Keratinocyte (primary cell): ENCODE data around the gene CCDC170. TPM values are rescaled to one million over a fixed set of nuclear protein-coding genes. Genes with fewer than 3 reads are reported as not detected.

Experiments used
- DNase-seq: peaks from one replicate; pipeline ENCODE4 v3.0.0-alpha.2; 2011; ENCODE audit warnings: low read depth, missing footprints, low spot score
- FAIRE-seq: peaks from 2 replicates; lab custom pipeline; 2011; peaks lifted over from hg19 to GRCh38; lab: Jason Lieb, UNC
- H2AFZ ChIP-seq: 2 replicates; pipeline ENCODE4 v1.6.0; 2012; ENCODE audit warnings: low read length, control low read depth, inconsistent platforms; ENCODE audit not compliant: control insufficient read depth
- H3K27ac ChIP-seq: 2 replicates; pipeline ENCODE4 v1.5.1; 2011; ENCODE audit warnings: low read length; ENCODE audit not compliant: control insufficient read depth, insufficient read depth
- H3K27me3 ChIP-seq: 3 replicates; pipeline ENCODE4 v1.6.0; 2011; ENCODE audit warnings: low read length; ENCODE audit not compliant: control insufficient read depth, insufficient read depth; ENCODE audit errors: extremely low read depth
- H3K36me3 ChIP-seq, 2 experiments: 2 replicates in 1 of 2; 3 replicates in 1 of 2; pipeline ENCODE4 v1.5.1; 2011; ENCODE audit warnings: low read length in 2 of 2, mild to moderate bottlenecking in 1 of 2; ENCODE audit not compliant: control insufficient read depth in 2 of 2, insufficient read depth in 2 of 2; ENCODE audit errors: extremely low read depth in 1 of 2
- H3K4me1 ChIP-seq: 3 replicates; pipeline ENCODE4 v1.5.1; 2011; ENCODE audit warnings: low read length; ENCODE audit not compliant: control insufficient read depth, insufficient read depth; ENCODE audit errors: extremely low read depth
- H3K4me2 ChIP-seq: 3 replicates; pipeline ENCODE4 v1.6.0; 2011; ENCODE audit warnings: low read depth, low read length; ENCODE audit not compliant: control insufficient read depth, insufficient read depth; ENCODE audit errors: extremely low read depth
- H3K4me3 ChIP-seq, 3 experiments: fragments of 200-600 bp in 1 of 3; sonication (generic) in 1 of 3; 2 replicates in 2 of 3; 3 replicates in 1 of 3; pipeline ENCODE4 v1.5.1; 2011 to 2016; ENCODE audit warnings: low read length in 3 of 3, mild to moderate bottlenecking in 3 of 3, control low read depth in 2 of 3, inconsistent platforms in 1 of 3, low read depth in 1 of 3, mixed read lengths in 1 of 3, mixed run types in 1 of 3, moderate library complexity in 1 of 3; ENCODE audit not compliant: control insufficient read depth in 2 of 3, insufficient read depth in 2 of 3; ENCODE audit errors: extremely low read depth in 1 of 3
- H3K79me2 ChIP-seq: 2 replicates; pipeline ENCODE4 v1.6.0; 2012; ENCODE audit warnings: low read length; ENCODE audit not compliant: control insufficient read depth, insufficient read depth
- H3K9ac ChIP-seq: 3 replicates; pipeline ENCODE4 v1.6.0; 2011; ENCODE audit warnings: low read length; ENCODE audit not compliant: control insufficient read depth, insufficient read depth; ENCODE audit errors: extremely low read depth
- H3K9me1 ChIP-seq: 3 replicates; pipeline ENCODE4 v1.6.0; 2011; ENCODE audit warnings: low read length; ENCODE audit not compliant: control insufficient read depth, insufficient read depth; ENCODE audit errors: extremely low read depth
- H3K9me3 ChIP-seq: 2 replicates; pipeline ENCODE4 v1.5.1; 2012; ENCODE audit warnings: low read depth, low read length; ENCODE audit not compliant: control insufficient read depth
- H4K20me1 ChIP-seq: 3 replicates; pipeline ENCODE4 v1.6.0; 2011; ENCODE audit warnings: low read length; ENCODE audit not compliant: control insufficient read depth, insufficient read depth; ENCODE audit errors: extremely low read depth
- CTCF ChIP-seq, 3 experiments: IDR thresholded peaks in 1 of 3; conservative IDR thresholded peaks in 1 of 3; optimal IDR thresholded peaks in 1 of 3; 2 replicates in 2 of 3; 3 replicates in 1 of 3; pipeline versions ENCODE3 to v1.5.1; 2011; ENCODE audit warnings: low read length in 3 of 3, mild to moderate bottlenecking in 3 of 3, moderate library complexity in 2 of 3, control low read depth in 1 of 3, inconsistent platforms in 1 of 3; ENCODE audit not compliant: insufficient read depth in 2 of 3; ENCODE audit errors: extremely low read depth in 1 of 3
- EZH2 ChIP-seq: IDR thresholded peaks from one replicate; pipeline ENCODE4 v1.6.1; 2012; ENCODE audit warnings: inconsistent platforms, mild to moderate bottlenecking, low read length, moderate library complexity
- dilution Hi-C: fragments of 300-500 bp; cut with MboI; formaldehyde crosslinking; loops from one replicate; pipeline ENCODE4 v1.7.0; 2020; ENCODE audit warnings: low sequenced_read_pairs; ENCODE audit not compliant: extremely low pct_ligation_motif_present
- polyA minus RNA-seq, 3 experiments: library from RNA; depleted of rRNA, polyadenylated mRNA; stranded (reverse); fragments of >200 nt; gene quantifications; 1 replicate in 1 of 3; 2 replicates in 1 of 3; 3 replicates in 1 of 3; pipeline ENCODE4 v1.2.3, GENCODE V29; 2011
- polyA plus RNA-seq, 5 experiments: library from polyadenylated mRNA; depleted of rRNA in 3 of 5; stranded (reverse) in 3 of 5; stranded (forward) in 1 of 5; unstranded in 1 of 5; fragments of >200 nt; gene quantifications; 1 replicate in 1 of 5; 2 replicates in 3 of 5; 3 replicates in 1 of 5; pipeline versions ENCODE4 v1.2.1 to v1.2.3, GENCODE V29; 2011 to 2012; ENCODE audit warnings: missing spikeins in 2 of 5, low read depth in 1 of 5, low replicate concordance in 1 of 5

CCDC170 gene
- 0.05 to 0.10 TPM (median 0.08 TPM) in 3 replicates for polyA plus RNA-seq
- polyA plus RNA-seq (2011; ENCODE audit: low read depth) = not detected
- 0.05 and 0.07 TPM in 2 replicates for polyA plus RNA-seq (2011; cell fraction: cytosol; rRNA removed)
- 0.01 and 0.25 TPM in 2 replicates for polyA plus RNA-seq (2011; cell fraction: nucleus; rRNA removed)
- polyA plus RNA-seq (2012; ENCODE audit: low replicate concordance) = 0.03 TPM in 1 of 2 replicates, not detected in the other
- polyA minus RNA-seq = not detected in 3 replicates
- polyA minus RNA-seq (2011; cell fraction: cytosol; rRNA and poly(A)+ RNA removed) = not detected
- polyA minus RNA-seq (2011; cell fraction: nucleus; rRNA and poly(A)+ RNA removed) = not detected in 2 replicates

- no peaks in the 10 kb centered on the region for H3K9me3 ChIP-seq
- DNase-seq = no peak
- peak; percentile 15 for TF ChIP-seq EZH2
- no peak for TF ChIP-seq CTCF (optimal IDR thresholded peaks at IDR 0.05 in 1 of 3, IDR thresholded peaks at IDR 0.05 in 1 of 3, conservative IDR thresholded peaks at IDR 0.05 in 1 of 3; ENCODE audit: extremely low read depth in 1 of 3, insufficient read depth in 2 of 3, low read length in 3 of 3)
- H4K20me1 ChIP-seq = no peaks in the 10 kb centered on the region
- no peak for FAIRE-seq
- no peaks in the 10 kb centered on the region for H3K79me2 ChIP-seq
- peak within 1 kb of the TSS; percentile 83 for H2AFZ ChIP-seq
- H3K9ac ChIP-seq = peak within 1 kb of the TSS; percentile 53
- peaks cover 2% of the 10 kb centered on the region for H3K4me1 ChIP-seq
- peak within 1 kb of the TSS; percentile 96 for H3K4me2 ChIP-seq
- dilution Hi-C loops = no loop called here
- H3K27ac ChIP-seq = no peak within 1 kb of the TSS
- H3K27me3 ChIP-seq = peaks cover 18% of the 10 kb centered on the region
- H3K9me1 ChIP-seq = no peaks in the 10 kb centered on the region
- no peaks in the 10 kb centered on the region for H3K36me3 ChIP-seq
- H3K4me3 ChIP-seq = peak within 1 kb of the TSS; percentile 46 to 85 (median 68)
Observed at GRCh38 chr6:151493804-151494234, at the start of gene CCDC170. TSS of gene CCDC170 (plus strand) at chr6:151494017. CDS start at chr6:151494129, 112 bp downstream.

GRCh38 chr6:151445482-151445881 lies 48.3 kb upstream of the CCDC170 start:
- Histone ChIP-seq H3K9me1 (no peaks in the 10 kb centered on the region), H3K27ac (peak overlapping the region; percentile 78), H3K79me2 (peaks cover 60% of the 10 kb centered on the region), H3K9ac (no peak overlapping the region), H4K20me1 (no peaks in the 10 kb centered on the region), H3K27me3 (no peaks in the 10 kb centered on the region), H3K4me2 (peak overlapping the region; percentile 70), H3K4me3 (no peak overlapping the region), H3K36me3 (peaks cover 6 to 8% of the 10 kb centered on the region in 2 experiments), H3K4me1 (peaks cover 28% of the 10 kb centered on the region), H2AFZ (no peak overlapping the region), H3K9me3 (no peaks in the 10 kb centered on the region)
- FAIRE-seq (peak; percentile 68), DNase-seq (no peak)
- no peak for TF ChIP-seq EZH2
- TF ChIP-seq CTCF (optimal IDR thresholded peaks at IDR 0.05 in 1 of 3, IDR thresholded peaks at IDR 0.05 in 1 of 3, conservative IDR thresholded peaks at IDR 0.05 in 1 of 3; ENCODE audit: extremely low read depth in 1 of 3, insufficient read depth in 2 of 3, low read length in 3 of 3) = no peak
- dilution Hi-C loops = no loop called here
